CD4-positive, alpha-beta T cell treated with Interleukin-2 at 100 ng/mL for 4 hours (primary cell): Measurements from ENCODE around the gene ANKRD37.

Experiments
- DNase-seq: peaks from one replicate; pipeline ENCODE4 v3.0.0-alpha.2; 2020; ENCODE audit warnings: low spot score

The ANKRD37 gene

GRCh38 chr4:185380320-185380719 is 16.3 kb upstream of the ANKRD37 start:
- no peak for DNase-seq

GRCh38 chr4:185381288-185382196 is 15.1 kb upstream of the ANKRD37 start:
- no peak for DNase-seq

GRCh38 chr4:185382754-185383153 is 13.9 kb upstream of the ANKRD37 start:
- no peak for DNase-seq

- no peak for DNase-seq
These were observed 13.2 kb upstream of the ANKRD37 start for GRCh38 chr4:185383451-185383850.

GRCh38 chr4:185384061-185384460 is 12.6 kb upstream of the ANKRD37 start:
- DNase-seq = no peak

GRCh38 chr4:185384930-185385331 is 11.7 kb upstream of the ANKRD37 start:
- DNase-seq = no peak

- no peak for DNase-seq
These were observed 8.7 kb upstream of the ANKRD37 start for GRCh38 chr4:185387957-185388356.

- DNase-seq = no peak
These were observed 5.7 kb upstream of the ANKRD37 start for GRCh38 chr4:185390941-185391340.

GRCh38 chr4:185392156-185392555 is 4.5 kb upstream of the ANKRD37 start:
- no peak for DNase-seq

GRCh38 chr4:185394568-185395237 is 1.9 kb upstream of the ANKRD37 start:
- DNase-seq = peak; percentile 58

- peak; percentile 17 for DNase-seq
These were observed 1.2 kb upstream of the ANKRD37 start, which contains the start of gene LRP2BP for GRCh38 chr4:185395238-185395955. TSS of gene LRP2BP (minus strand) at chr4:185395924. CDS start at chr4:185378186, 17,738 bp downstream.

- DNase-seq = peak; percentile 96
These were observed 501 bp upstream of the ANKRD37 start for GRCh38 chr4:185395956-185396723.

GRCh38 chr4:185398618-185399017 is 2.0 kb downstream of the ANKRD37 start:
- no peak for DNase-seq

GRCh38 chr4:185399466-185399865 is 2.8 kb downstream of the ANKRD37 start:
- DNase-seq = no peak

GRCh38 chr4:185404031-185404430 is 7.4 kb downstream of the ANKRD37 start:
- DNase-seq = no peak

GRCh38 chr4:185405296-185405999 is 8.8 kb downstream of the ANKRD37 start:
- DNase-seq = no peak

- no peak for DNase-seq
These were observed 11.8 kb downstream of the ANKRD37 start for GRCh38 chr4:185408432-185408831.

- DNase-seq = no peak
These were observed 15.2 kb downstream of the ANKRD37 start for GRCh38 chr4:185411849-185412248.

- no peak for DNase-seq
These were observed 15.8 kb downstream of the ANKRD37 start for GRCh38 chr4:185412412-185412811.

GRCh38 chr4:185416955-185417354 is 20.3 kb downstream of the ANKRD37 start:
- no peak for DNase-seq
